Gastroesophageal sphincter (tissue), 4 donors: Measurements from ENCODE around the gene MORC2. TPM values are rescaled to one million over a fixed set of nuclear protein-coding genes. Genes with fewer than 3 reads are reported as not detected.
A peak's percentile ranks its signal among the peaks of the same experiment; 100 is the strongest.

ENCODE experiments used
- ATAC-seq: fragments of 150-250 bp; one replicate; pipeline ENCODE4 v1.9.1; 2016; ENCODE audit warnings: mild to moderate bottlenecking, moderate library complexity
- H3K27ac ChIP-seq, 4 donors: fragments of 200-600 bp; sonication (generic) in 3 of 4; 1 replicate in 3 of 4; 2 replicates in 1 of 4; pipeline ENCODE4 v1.5.1; 2016 to 2019
- H3K27me3 ChIP-seq: fragments of 200-600 bp; sonication (generic); one replicate; pipeline ENCODE4 v1.5.1; 2019
- H3K36me3 ChIP-seq, 2 donors: fragments of 200-600 bp; sonication (generic); one replicate each; pipeline ENCODE4 v1.5.1; 2019; ENCODE audit warnings: control low read depth in 1 of 2
- H3K4me1 ChIP-seq, 3 donors: fragments of 200-600 bp; sonication (generic); 1 replicate in 2 of 3; 2 replicates in 1 of 3; pipeline ENCODE4 v1.5.1; 2016 to 2019; ENCODE audit warnings: control low read depth in 2 of 3
- H3K4me3 ChIP-seq, 2 donors: fragments of 200-600 bp; sonication (generic); one replicate each; pipeline ENCODE4 v1.5.1; 2019; ENCODE audit warnings: mild to moderate bottlenecking in 1 of 2, moderate library complexity in 1 of 2
- H3K9me3 ChIP-seq, 3 donors: fragments of 200-600 bp; sonication (generic); one replicate each; pipeline ENCODE4 v1.5.1; 2017 to 2019; ENCODE audit warnings: control low read depth in 2 of 3
- EP300 ChIP-seq: sonication (generic); formaldehyde crosslinking; IDR thresholded peaks from one replicate; pipeline ENCODE4 v1.6.1; 2017; ENCODE audit warnings: antibody characterized with exemption, mild to moderate bottlenecking
- POLR2A ChIP-seq, 2 donors: fragments of 450-650 bp; IDR thresholded peaks; one replicate each; pipeline ENCODE4 v1.6.1; 2017; ENCODE audit warnings: antibody characterized with exemption in 2 of 2, mild to moderate bottlenecking in 2 of 2, moderate library complexity in 1 of 2
- POLR2AphosphoS5 ChIP-seq: sonication (generic); formaldehyde crosslinking; IDR thresholded peaks from one replicate; pipeline ENCODE4 v1.6.1; 2017; ENCODE audit warnings: antibody characterized with exemption
- WGBS, 2 donors: methylation state at CpG; one replicate each; pipeline ENCODE4 v1.1.5; 2018; ENCODE audit warnings: low coverage in 1 of 2; 5-methylcytosine and 5-hydroxymethylcytosine counted together
- total RNA-seq, 4 donors: library from RNA; depleted of rRNA; stranded (reverse); fragments of >200 nt; gene quantifications; one replicate each; pipeline ENCODE4 v1.1.0, GENCODE V29; 2016
- TF ChIP-seq, protein P1 (sequence below), 4 experiments: fragments of 200-600 bp in 2 of 4; fragments of 450-650 bp in 2 of 4; sonication (generic) in 1 of 4; IDR thresholded peaks; one replicate each; pipeline ENCODE4 v1.5.1; 2017 to 2019; ENCODE audit warnings: antibody characterized with exemption in 4 of 4, mild to moderate bottlenecking in 2 of 4, moderate library complexity in 2 of 4

MORC2 gene
- total RNA-seq, 4 donors from 2014 or later: 11.3 to 36.0 (median 29.6) TPM

DNA sequence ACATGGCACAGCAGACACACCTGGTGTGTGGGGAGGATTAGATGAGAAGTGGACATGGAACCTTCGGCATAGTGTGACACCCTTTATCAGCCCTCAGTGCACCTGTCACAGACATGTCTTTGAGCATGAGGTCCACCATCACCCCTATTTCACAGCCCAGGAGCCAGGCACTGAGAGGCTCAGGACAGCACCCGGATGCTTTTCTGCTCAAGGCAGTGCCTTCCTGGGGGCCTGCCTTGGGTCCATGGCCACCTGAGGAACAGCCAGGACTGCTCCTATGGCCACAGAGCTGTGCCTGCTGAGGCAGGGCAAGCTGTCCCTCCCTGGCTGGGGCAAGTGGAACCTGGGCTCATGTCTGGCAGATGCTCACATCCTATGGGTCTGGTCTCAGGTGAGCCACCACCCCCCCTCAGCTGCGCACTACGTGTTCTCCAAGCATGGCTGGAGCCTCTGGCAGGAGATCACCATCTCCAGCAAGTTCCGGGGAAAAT is 75.8 kb downstream of the MORC2 start:
- Histone ChIP-seq H3K27me3 (no peaks in the 10 kb centered on the region), H3K36me3 (peaks cover 0 to 42% of the 10 kb centered on the region in 2 donors), H3K4me3 (no peak overlapping the region), H3K27ac (no peak overlapping the region), H3K9me3 (no peaks in the 10 kb centered on the region), H3K4me1 (no peaks in the 10 kb centered on the region)
- 60 to 100% methylated on average over 1 to 3 of the region's 5 CpGs for WGBS, 2 donors
- ATAC-seq: no peak
- TF ChIP-seq POLR2A (IDR thresholded peaks at IDR 0.05): no peak
- TF ChIP-seq, protein P1, sequence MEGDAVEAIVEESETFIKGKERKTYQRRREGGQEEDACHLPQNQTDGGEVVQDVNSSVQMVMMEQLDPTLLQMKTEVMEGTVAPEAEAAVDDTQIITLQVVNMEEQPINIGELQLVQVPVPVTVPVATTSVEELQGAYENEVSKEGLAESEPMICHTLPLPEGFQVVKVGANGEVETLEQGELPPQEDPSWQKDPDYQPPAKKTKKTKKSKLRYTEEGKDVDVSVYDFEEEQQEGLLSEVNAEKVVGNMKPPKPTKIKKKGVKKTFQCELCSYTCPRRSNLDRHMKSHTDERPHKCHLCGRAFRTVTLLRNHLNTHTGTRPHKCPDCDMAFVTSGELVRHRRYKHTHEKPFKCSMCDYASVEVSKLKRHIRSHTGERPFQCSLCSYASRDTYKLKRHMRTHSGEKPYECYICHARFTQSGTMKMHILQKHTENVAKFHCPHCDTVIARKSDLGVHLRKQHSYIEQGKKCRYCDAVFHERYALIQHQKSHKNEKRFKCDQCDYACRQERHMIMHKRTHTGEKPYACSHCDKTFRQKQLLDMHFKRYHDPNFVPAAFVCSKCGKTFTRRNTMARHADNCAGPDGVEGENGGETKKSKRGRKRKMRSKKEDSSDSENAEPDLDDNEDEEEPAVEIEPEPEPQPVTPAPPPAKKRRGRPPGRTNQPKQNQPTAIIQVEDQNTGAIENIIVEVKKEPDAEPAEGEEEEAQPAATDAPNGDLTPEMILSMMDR (IDR thresholded peaks at IDR 0.05): no peak
- TF ChIP-seq EP300: no peak
- no peak for TF ChIP-seq POLR2AphosphoS5

DNA sequence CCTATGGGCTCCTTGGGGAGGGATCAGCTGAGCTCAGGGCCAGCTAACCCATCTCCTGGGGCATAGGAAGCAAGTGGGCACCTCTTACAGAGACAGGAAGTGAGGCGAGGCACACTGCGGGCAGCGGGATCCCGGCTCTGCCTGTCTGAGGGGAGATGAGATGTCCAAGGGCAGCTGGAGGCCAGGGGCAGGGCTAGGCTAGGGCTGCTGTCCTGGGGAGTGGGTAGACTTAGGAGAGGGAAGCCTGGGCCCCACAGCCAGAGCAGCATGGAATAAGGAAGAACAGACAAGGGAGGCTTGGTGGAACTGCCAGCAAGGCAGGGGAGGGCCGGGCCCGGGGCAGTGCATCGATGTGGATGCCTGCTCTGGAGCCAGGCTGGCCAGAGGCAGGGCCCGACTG is 76.3 kb downstream of the MORC2 start:
- TF ChIP-seq POLR2A (IDR thresholded peaks at IDR 0.05) (no peak), POLR2AphosphoS5 (no peak), EP300 (no peak)
- TF ChIP-seq, protein P1 (IDR thresholded peaks at IDR 0.05): no peak
- H3K4me3 ChIP-seq: no peak overlapping the region
- H3K27me3 ChIP-seq: no peaks in the 10 kb centered on the region
- peaks cover 0 to 42% of the 10 kb centered on the region in 2 donors for H3K36me3 ChIP-seq
- 81 to 89% methylated on average over 4 to 5 of the region's 8 CpGs for WGBS, 2 donors
- no peak overlapping the region for H3K27ac ChIP-seq
- H3K4me1 ChIP-seq: no peaks in the 10 kb centered on the region
- ATAC-seq: no peak
- no peaks in the 10 kb centered on the region for H3K9me3 ChIP-seq

DNA sequence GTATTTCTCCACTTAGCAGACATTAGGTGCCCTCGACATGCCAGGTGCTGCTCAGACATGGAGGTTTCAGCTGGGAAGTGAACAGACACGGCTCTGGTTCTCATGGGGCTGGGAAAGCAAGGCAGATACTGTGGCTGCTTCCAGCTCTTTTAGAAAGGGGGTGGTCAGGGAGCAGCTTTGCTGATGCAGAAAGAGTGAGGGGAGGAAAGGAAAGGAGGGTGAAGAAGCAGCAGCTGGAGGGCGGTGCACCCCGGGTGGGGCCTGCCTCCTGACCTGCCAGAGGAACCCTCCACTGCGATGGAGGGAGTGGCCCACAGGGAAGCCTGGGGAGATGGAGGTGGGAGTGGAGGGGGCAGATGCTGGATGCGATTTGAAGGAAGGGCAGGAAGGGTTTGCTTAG is 76.8 kb downstream of the MORC2 start:
- no peak overlapping the region for H3K4me3 ChIP-seq
- no peaks in the 10 kb centered on the region for H3K9me3 ChIP-seq
- no peak overlapping the region for H3K27ac ChIP-seq
- no peak for TF ChIP-seq POLR2AphosphoS5
- no peak for TF ChIP-seq POLR2A (IDR thresholded peaks at IDR 0.05)
- TF ChIP-seq, protein P1 (IDR thresholded peaks at IDR 0.05): no peak
- TF ChIP-seq EP300: no peak
- H3K4me1 ChIP-seq: no peaks in the 10 kb centered on the region
- no peaks in the 10 kb centered on the region for H3K27me3 ChIP-seq
- peaks cover 0 to 42% of the 10 kb centered on the region in 2 donors for H3K36me3 ChIP-seq
- 70 to 82% methylated on average over 3 to 6 of the region's 6 CpGs for WGBS, 2 donors
- no peak for ATAC-seq

DNA sequence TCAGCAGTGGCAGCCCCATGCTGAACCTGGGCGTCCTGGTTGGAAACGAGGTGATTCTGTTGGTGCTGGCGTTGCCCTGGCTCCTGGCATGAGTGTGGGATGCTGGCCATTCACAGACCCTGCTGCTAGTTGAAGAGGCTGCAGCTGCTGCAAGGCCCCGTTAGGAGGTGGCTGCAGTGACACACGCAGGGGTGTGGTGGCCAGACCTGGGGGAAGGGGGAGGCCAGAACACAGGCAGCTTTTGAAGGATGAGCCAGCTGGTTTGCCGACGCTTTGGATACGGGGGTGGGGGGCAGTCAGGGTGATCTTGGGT is 77.2 kb downstream of the MORC2 start:
- ATAC-seq: no peak
- Histone ChIP-seq H3K27me3 (no peaks in the 10 kb centered on the region), H3K9me3 (no peaks in the 10 kb centered on the region), H3K4me3 (no peak overlapping the region), H3K4me1 (no peaks in the 10 kb centered on the region), H3K36me3 (peaks cover 0 to 42% of the 10 kb centered on the region in 2 donors), H3K27ac (no peak overlapping the region)
- 40 to 80% methylated on average over 1 of the region's 8 CpGs for WGBS, 2 donors
- TF ChIP-seq, protein P1 (IDR thresholded peaks at IDR 0.05): no peak
- TF ChIP-seq POLR2AphosphoS5 (no peak), POLR2A (IDR thresholded peaks at IDR 0.05) (no peak), EP300 (no peak)

DNA sequence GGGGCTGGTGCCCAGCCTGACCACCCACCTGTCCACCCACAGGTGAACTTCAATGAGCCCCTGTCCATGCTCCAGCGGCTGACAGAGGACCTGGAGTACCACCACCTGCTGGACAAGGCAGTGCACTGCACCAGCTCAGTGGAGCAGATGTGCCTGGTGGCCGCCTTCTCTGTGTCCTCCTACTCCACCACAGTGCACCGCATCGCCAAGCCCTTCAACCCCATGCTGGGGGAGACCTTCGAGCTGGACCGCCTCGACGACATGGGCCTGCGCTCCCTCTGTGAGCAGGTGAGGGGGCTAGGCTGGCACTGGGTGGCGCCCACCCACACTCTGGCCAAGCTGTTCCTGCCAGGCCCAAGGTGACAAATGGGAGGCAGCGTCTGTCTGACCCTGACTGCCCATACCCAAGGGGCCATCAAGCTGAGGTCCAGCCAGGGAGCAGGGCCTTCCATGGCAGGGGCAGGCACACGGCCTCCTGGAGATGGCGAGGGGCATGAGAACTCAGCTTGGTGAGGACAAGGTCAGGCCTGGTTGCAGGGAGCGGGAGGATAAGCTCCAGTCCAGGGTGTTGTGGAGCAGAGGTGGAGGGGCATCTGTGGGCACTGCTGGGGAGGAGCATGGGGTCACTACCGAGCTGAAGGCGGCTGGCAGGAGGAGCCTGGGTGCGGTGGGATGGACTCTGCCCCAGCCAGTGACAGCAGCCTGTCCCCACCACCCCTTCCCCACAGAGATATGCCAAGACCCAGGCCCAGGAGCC is 77.7 kb downstream of the MORC2 start:
- H3K4me3 ChIP-seq: no peak overlapping the region
- peak; percentile 32 for ATAC-seq
- TF ChIP-seq POLR2AphosphoS5: no peak
- TF ChIP-seq, protein P1 (IDR thresholded peaks at IDR 0.05): peak in 3 of 4 experiments; percentile 41 to 68 (median 49)
- no peak for TF ChIP-seq EP300
- TF ChIP-seq POLR2A (IDR thresholded peaks at IDR 0.05): no peak
- no peaks in the 10 kb centered on the region for H3K9me3 ChIP-seq
- H3K27ac ChIP-seq: no peak overlapping the region
- H3K36me3 ChIP-seq: peaks cover 0 to 42% of the 10 kb centered on the region in 2 donors
- 92% methylated on average over 2 of the region's 17 CpGs; no CpG with 5 or more reads in 1 of the 2 donors for WGBS, 2 donors
- no peaks in the 10 kb centered on the region for H3K4me1 ChIP-seq
- H3K27me3 ChIP-seq: no peaks in the 10 kb centered on the region
